AG04450 (cell line): ENCODE measurements around the gene ARHGAP18. TPM values are rescaled to one million over a fixed set of nuclear protein-coding genes. Genes with fewer than 3 reads are reported as not detected.

ENCODE experiments used
- CTCF ChIA-PET: fragments of 300-600, 350-600 bp; formaldehyde crosslinking; extraction: SDS; loops from one replicate; lab custom pipeline; 2022; ENCODE audit warnings: antibody characterized with exemption, inconsistent platforms; lab: Charles Lee
- POLR2A ChIA-PET: fragments of 350-600 bp; formaldehyde crosslinking; extraction: SDS; loops from one replicate; lab custom pipeline; 2021; ENCODE audit warnings: antibody characterized with exemption, inconsistent platforms; lab: Yijun Ruan, JAX
- DNase-seq: peaks from one replicate; pipeline ENCODE4 v3.0.0-alpha.2; 2011; ENCODE audit warnings: low read depth, low spot score
- H3K27ac ChIP-seq: one replicate; pipeline ENCODE4 v1.5.1; 2012; ENCODE audit warnings: low read depth, low read length, control low read depth
- H3K27me3 ChIP-seq: one replicate; pipeline ENCODE4 v1.6.0; 2012; ENCODE audit warnings: low read length; ENCODE audit not compliant: control insufficient read depth, insufficient read depth
- H3K4me3 ChIP-seq: 2 replicates; pipeline ENCODE4 v1.5.1; 2011; ENCODE audit warnings: mild to moderate bottlenecking, low read depth, low read length, control low read depth
- H3K9me3 ChIP-seq: 2 replicates; pipeline ENCODE4 v1.5.1; 2012; ENCODE audit warnings: low read length; ENCODE audit not compliant: control insufficient read depth, insufficient read depth
- CTCF ChIP-seq: IDR thresholded peaks from 2 replicates; pipeline ENCODE4 v1.5.1; 2011; ENCODE audit warnings: low read depth, low read length, control low read depth, inconsistent platforms
- polyA plus RNA-seq: library from polyadenylated mRNA; depleted of rRNA; stranded (reverse); fragments of >200 nt; gene quantifications from 2 replicates; pipeline ENCODE4 v1.2.3, GENCODE V29; 2011

The ARHGAP18 gene
- polyA plus RNA-seq, 1 experiment: 13.9 TPM

- ChIA-PET CTCF (interaction anchor here (0.7 to 1.8 kb wide), 3 partner anchors 143 to 406 kb away, joined by 4 to 7 read pairs (median 5); no protein-coding TSS in a partner anchor), POLR2A (no interaction called here)
- no peak for TF ChIP-seq CTCF
- DNase-seq: no peak
- H3K4me3 ChIP-seq: no peak overlapping the region
- no peaks in the 10 kb centered on the region for H3K9me3 ChIP-seq
- no peak overlapping the region for H3K27ac ChIP-seq
- H3K27me3 ChIP-seq: no peaks in the 10 kb centered on the region
Measured at GRCh38 chr6:129632172-129632613, 77.8 kb downstream of the ARHGAP18 start.

GRCh38 chr6:129631070-129631469 is 78.9 kb downstream of the ARHGAP18 start:
- no peak overlapping the region for H3K4me3 ChIP-seq
- ChIA-PET CTCF (interaction anchor here (1.2 to 2.1 kb wide), 2 partner anchors 33 to 144 kb away, joined by 4 to 7 read pairs; no protein-coding TSS in a partner anchor), POLR2A (no interaction called here)
- H3K27ac ChIP-seq: no peak overlapping the region
- no peaks in the 10 kb centered on the region for H3K27me3 ChIP-seq
- TF ChIP-seq CTCF: no peak
- H3K9me3 ChIP-seq: no peaks in the 10 kb centered on the region
- DNase-seq: no peak

GRCh38 chr6:129630596-129630995 is 79.4 kb downstream of the ARHGAP18 start:
- ChIA-PET POLR2A (no interaction called here), CTCF (interaction anchor here (0.6 to 2.1 kb wide), 2 partner anchors 33 to 1133 kb away, joined by 3 to 7 read pairs; no protein-coding TSS in a partner anchor)
- no peak overlapping the region for H3K4me3 ChIP-seq
- no peak for TF ChIP-seq CTCF
- no peak for DNase-seq
- H3K9me3 ChIP-seq: no peaks in the 10 kb centered on the region
- H3K27me3 ChIP-seq: no peaks in the 10 kb centered on the region
- no peak overlapping the region for H3K27ac ChIP-seq

GRCh38 chr6:129628101-129628815 is 81.7 kb downstream of the ARHGAP18 start:
- ChIA-PET POLR2A (interaction anchor here (0.6 kb wide), 1 partner anchor 240 kb away, joined by 3 read pairs; no protein-coding TSS in a partner anchor), CTCF (interaction anchor here (1.0 kb wide), 1 partner anchor 30 kb away, joined by 3 read pairs; no protein-coding TSS in a partner anchor)
- Histone ChIP-seq H3K9me3 (no peaks in the 10 kb centered on the region), H3K27ac (no peak overlapping the region), H3K27me3 (no peaks in the 10 kb centered on the region), H3K4me3 (no peak overlapping the region)
- no peak for TF ChIP-seq CTCF
- DNase-seq: no peak

GRCh38 chr6:129624488-129624887 is 85.5 kb downstream of the ARHGAP18 start:
- H3K4me3 ChIP-seq: no peak overlapping the region
- no peaks in the 10 kb centered on the region for H3K27me3 ChIP-seq
- DNase-seq: no peak
- no peak for TF ChIP-seq CTCF
- H3K27ac ChIP-seq: no peak overlapping the region
- H3K9me3 ChIP-seq: no peaks in the 10 kb centered on the region
- ChIA-PET CTCF (no interaction called here), POLR2A (no interaction called here)
